Mesendoderm (in vitro differentiated cells): ENCODE data around the gene CRTAP.

Experiments used
- DNase-seq: peaks from one replicate; pipeline ENCODE4 v3.0.0; 2013
- H2AK5ac ChIP-seq: 2 replicates; pipeline ENCODE4 v1.6.1; 2013; ENCODE audit warnings: low read length, inconsistent platforms
- H2BK120ac ChIP-seq: 2 replicates; pipeline ENCODE4 v1.6.1; 2013; ENCODE audit warnings: low read depth, mild to moderate bottlenecking, low read length, moderate library complexity, mixed read lengths
- H2BK15ac ChIP-seq: replicated peaks from 2 replicates; pipeline ENCODE4 v1.6.1; 2013; ENCODE audit warnings: low read depth, mild to moderate bottlenecking, moderate library complexity
- H2BK5ac ChIP-seq: 2 replicates; pipeline ENCODE4 v1.6.1; 2013; ENCODE audit warnings: low read length, inconsistent platforms
- H3K18ac ChIP-seq: 2 replicates; pipeline ENCODE4 v1.6.1; 2013; ENCODE audit warnings: mild to moderate bottlenecking, low read length, mixed read lengths
- H3K23ac ChIP-seq: one replicate; pipeline ENCODE4 v1.6.1; 2013; ENCODE audit warnings: low read length
- H3K27ac ChIP-seq: 2 replicates; pipeline ENCODE4 v1.5.1; 2013; ENCODE audit warnings: low read depth, mild to moderate bottlenecking, inconsistent platforms, low read length, moderate library complexity
- H3K27me3 ChIP-seq: 2 replicates; pipeline ENCODE4 v1.6.1; 2013; ENCODE audit warnings: low read length, control low read depth, mild to moderate bottlenecking, inconsistent platforms; ENCODE audit not compliant: insufficient read depth, poor library complexity
- H3K36me3 ChIP-seq: 2 replicates; pipeline ENCODE4 v1.6.1; 2013; ENCODE audit warnings: low read length, inconsistent platforms; ENCODE audit not compliant: control insufficient read depth, insufficient read depth
- H3K4ac ChIP-seq: one replicate; pipeline ENCODE4 v1.6.1; 2013; ENCODE audit warnings: low read depth, mild to moderate bottlenecking, low read length, moderate library complexity
- H3K4me1 ChIP-seq: 2 replicates; pipeline ENCODE4 v1.6.1; 2013; ENCODE audit warnings: low read depth, low read length, inconsistent platforms; ENCODE audit not compliant: control insufficient read depth
- H3K4me2 ChIP-seq: 2 replicates; pipeline ENCODE4 v1.6.1; 2013; ENCODE audit warnings: low read length
- H3K4me3 ChIP-seq: 2 replicates; pipeline ENCODE4 v1.5.1; 2013; ENCODE audit warnings: mild to moderate bottlenecking, low read length
- H3K56ac ChIP-seq: one replicate; pipeline ENCODE4 v1.6.1; 2013; ENCODE audit warnings: low read length
- H3K79me1 ChIP-seq: 2 replicates; pipeline ENCODE4 v1.6.1; 2013; ENCODE audit warnings: low read length, inconsistent platforms
- H3K79me2 ChIP-seq: 2 replicates; pipeline ENCODE4 v1.6.1; 2013; ENCODE audit warnings: mild to moderate bottlenecking, low read length; ENCODE audit not compliant: control insufficient read depth, insufficient read depth
- H3K9ac ChIP-seq: 2 replicates; pipeline ENCODE4 v1.6.1; 2013; ENCODE audit warnings: low read length, inconsistent platforms
- H4K5ac ChIP-seq: one replicate; pipeline ENCODE4 v1.6.1; 2013; ENCODE audit warnings: low read length
- H4K8ac ChIP-seq: one replicate; pipeline ENCODE4 v1.6.1; 2013; ENCODE audit warnings: low read depth, mild to moderate bottlenecking, control low read depth, low read length, moderate library complexity
- WGBS: extraction: QIAGEN DNeasy Blood & Tissue Kit; methylation state at CpG from one replicate; pipeline ENCODE4 v1.1.7; 2013; ENCODE audit warnings: low lambda C conversion rate, missing lambda C conversion rate; ENCODE audit not compliant: insufficient coverage; ENCODE audit errors: extremely low coverage; 5-methylcytosine and 5-hydroxymethylcytosine counted together

CRTAP gene

DNA sequence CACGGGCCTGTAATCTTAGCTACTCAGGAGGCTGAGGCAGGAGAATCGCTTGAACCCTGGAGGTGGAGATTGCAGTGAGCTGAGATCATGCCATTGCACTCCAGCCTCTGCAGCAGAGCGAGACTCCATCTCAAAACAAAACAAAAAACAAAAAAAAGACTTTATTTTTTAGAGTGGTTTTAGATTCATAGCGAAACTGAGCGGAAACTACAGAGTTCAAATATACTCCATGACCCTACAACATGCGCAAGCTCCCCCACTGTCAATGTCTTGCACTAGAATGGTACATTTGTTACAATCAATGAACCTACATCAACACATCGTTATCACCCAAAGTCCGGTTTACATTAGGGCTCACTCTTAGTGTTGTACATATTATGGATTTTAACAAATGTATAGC, 2.2 kb upstream of the CRTAP start:
- Histone ChIP-seq H3K23ac (no peak overlapping the region), H3K36me3 (no peaks in the 10 kb centered on the region), H3K79me1 (no peaks in the 10 kb centered on the region), H3K9ac (no peak overlapping the region), H2AK5ac (no peak overlapping the region), H3K4me1 (peaks cover 2% of the 10 kb centered on the region), H4K5ac (no peak overlapping the region), H3K18ac (no peak overlapping the region), H2BK15ac (no peak overlapping the region), H4K8ac (no peak overlapping the region), H3K56ac (no peak overlapping the region), H3K27me3 (no peaks in the 10 kb centered on the region), H3K4me3 (no peak overlapping the region), H2BK120ac (no peak overlapping the region), H3K27ac (no peak overlapping the region), H3K4me2 (no peak overlapping the region), H3K4ac (no peak overlapping the region), H2BK5ac (no peak overlapping the region), H3K79me2 (no peaks in the 10 kb centered on the region)
- WGBS = no CpG with 5 or more reads among the region's 8 CpGs
- DNase-seq = no peak

DNA sequence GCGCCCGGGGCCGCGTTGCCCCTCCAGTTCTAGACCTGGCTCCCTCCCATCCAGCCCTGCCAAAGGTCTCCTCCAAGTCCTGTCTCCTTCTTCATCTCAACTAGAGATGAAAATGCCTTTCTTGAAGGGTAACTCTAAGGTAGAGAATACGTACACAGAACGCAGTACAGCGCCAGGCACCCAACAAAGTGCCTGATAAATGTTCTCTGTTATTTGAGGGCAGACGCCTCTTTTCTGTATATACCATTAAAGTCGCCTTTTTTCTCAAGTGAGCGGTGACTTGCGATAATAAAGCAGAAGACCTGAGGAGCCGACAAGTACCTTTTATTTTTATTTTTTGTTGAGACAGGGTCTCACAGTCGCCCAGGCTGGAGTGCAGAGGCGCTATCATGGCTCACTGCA, 809 bp downstream of the CRTAP start:
- Histone ChIP-seq H3K27ac (peak overlapping the region; percentile 34), H2BK5ac (no peak overlapping the region), H3K4me3 (no peak overlapping the region), H3K18ac (no peak overlapping the region), H3K79me1 (peaks cover 1% of the 10 kb centered on the region), H3K4me1 (peaks cover 2% of the 10 kb centered on the region), H4K8ac (no peak overlapping the region), H3K79me2 (no peaks in the 10 kb centered on the region), H2BK15ac (no peak overlapping the region), H3K4me2 (peak overlapping the region; percentile 8), H4K5ac (no peak overlapping the region), H3K36me3 (no peaks in the 10 kb centered on the region), H3K27me3 (no peaks in the 10 kb centered on the region), H3K9ac (no peak overlapping the region), H2BK120ac (no peak overlapping the region), H3K56ac (no peak overlapping the region), H3K4ac (no peak overlapping the region), H3K23ac (no peak overlapping the region), H2AK5ac (no peak overlapping the region)
- WGBS = no CpG with 5 or more reads among the region's 14 CpGs
- DNase-seq = no peak

DNA sequence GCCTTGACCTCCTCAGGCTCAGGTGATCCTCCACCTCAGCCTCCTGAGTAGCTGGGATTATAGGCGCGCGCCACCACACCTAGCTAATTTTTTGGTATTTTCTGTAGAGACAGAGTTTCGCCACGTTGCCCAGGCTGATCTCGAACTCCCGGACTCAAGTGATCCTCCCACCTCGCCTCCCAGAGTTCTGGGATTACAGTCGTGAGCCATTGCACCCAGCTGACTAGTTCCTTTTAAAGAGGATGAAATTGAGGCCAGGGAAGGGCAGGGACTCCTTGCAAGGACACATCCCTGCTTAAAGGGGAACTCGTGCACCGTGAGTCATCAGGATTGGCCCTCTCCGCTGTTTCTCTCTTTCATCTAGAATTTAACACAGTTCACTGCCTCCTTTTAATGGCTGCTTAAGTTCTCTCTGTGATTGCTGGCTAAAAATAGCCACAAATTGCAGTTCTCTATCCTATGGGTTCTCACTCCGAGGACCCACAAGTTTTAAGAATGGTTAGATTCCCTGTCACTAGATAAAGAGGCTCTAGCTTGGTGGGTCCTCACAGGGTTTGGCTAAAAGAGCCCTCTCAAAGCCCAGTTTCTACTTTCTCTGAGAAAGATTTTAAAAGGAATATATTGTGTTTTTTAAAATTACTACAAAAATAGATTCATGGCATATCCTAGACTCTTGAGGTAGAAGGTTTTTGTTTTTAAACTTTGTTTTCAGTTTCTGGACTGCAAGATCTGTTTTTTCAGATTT, 1.4 kb downstream of the CRTAP start:
- Histone ChIP-seq H2BK15ac (no peak overlapping the region), H4K5ac (no peak overlapping the region)
- DNase-seq = peak; percentile 51

GRCh38 chr3:33117461-33117860, 3.6 kb downstream of the CRTAP start:
- Histone ChIP-seq H3K56ac (no peak overlapping the region), H3K79me1 (peaks cover 2% of the 10 kb centered on the region), H2AK5ac (no peak overlapping the region), H3K23ac (no peak overlapping the region), H2BK15ac (no peak overlapping the region), H3K4me1 (peaks cover 2% of the 10 kb centered on the region), H3K79me2 (no peaks in the 10 kb centered on the region), H3K4me3 (no peak overlapping the region), H4K8ac (no peak overlapping the region), H3K18ac (no peak overlapping the region), H2BK5ac (no peak overlapping the region), H3K4me2 (no peak overlapping the region), H3K27me3 (no peaks in the 10 kb centered on the region), H3K36me3 (no peaks in the 10 kb centered on the region), H3K9ac (no peak overlapping the region), H4K5ac (no peak overlapping the region), H3K4ac (no peak overlapping the region), H2BK120ac (no peak overlapping the region), H3K27ac (no peak overlapping the region)
- no CpG with 5 or more reads among the region's 3 CpGs for WGBS
- no peak for DNase-seq

More for the DNA sequence above, 1.4 kb downstream of the CRTAP start:
- H3K4me1 ChIP-seq = peaks cover 2% of the 10 kb centered on the region
- H3K36me3 ChIP-seq = no peaks in the 10 kb centered on the region
- no peak overlapping the region for H2BK120ac ChIP-seq
- H3K4me3 ChIP-seq = no peak overlapping the region
- no CpG with 5 or more reads among the region's 13 CpGs for WGBS
- peaks cover 2% of the 10 kb centered on the region for H3K79me1 ChIP-seq
- peak overlapping the region; percentile 18 for H3K56ac ChIP-seq
- H3K27me3 ChIP-seq = no peaks in the 10 kb centered on the region
- H3K4me2 ChIP-seq = peak overlapping the region; percentile 25
- no peak overlapping the region for H2AK5ac ChIP-seq
- no peak overlapping the region for H4K8ac ChIP-seq
- H3K27ac ChIP-seq = peak overlapping the region; percentile 34
- H2BK5ac ChIP-seq = no peak overlapping the region
- H3K9ac ChIP-seq = peak overlapping the region; percentile 32
- H3K79me2 ChIP-seq = no peaks in the 10 kb centered on the region
- H3K23ac ChIP-seq = no peak overlapping the region
- H3K18ac ChIP-seq = no peak overlapping the region
- no peak overlapping the region for H3K4ac ChIP-seq

GRCh38 chr3:33119891-33120290, 6.1 kb downstream of the CRTAP start:
- Histone ChIP-seq H4K5ac (no peak overlapping the region), H3K36me3 (no peaks in the 10 kb centered on the region), H3K18ac (no peak overlapping the region), H3K9ac (no peak overlapping the region), H3K27ac (no peak overlapping the region), H3K4me1 (peaks cover 2% of the 10 kb centered on the region), H3K4ac (no peak overlapping the region), H2AK5ac (no peak overlapping the region), H3K79me1 (peaks cover 2% of the 10 kb centered on the region), H2BK120ac (no peak overlapping the region), H3K56ac (no peak overlapping the region), H3K27me3 (no peaks in the 10 kb centered on the region), H3K4me2 (no peak overlapping the region), H3K23ac (no peak overlapping the region), H4K8ac (no peak overlapping the region), H3K4me3 (no peak overlapping the region), H2BK15ac (no peak overlapping the region), H2BK5ac (no peak overlapping the region), H3K79me2 (no peaks in the 10 kb centered on the region)
- no peak for DNase-seq
- WGBS = no CpG with 5 or more reads among the region's 3 CpGs

- Histone ChIP-seq H3K23ac (no peak overlapping the region), H2BK15ac (no peak overlapping the region), H3K4me2 (no peak overlapping the region), H4K8ac (no peak overlapping the region), H3K4me1 (no peaks in the 10 kb centered on the region), H3K56ac (no peak overlapping the region), H3K9ac (no peak overlapping the region), H3K18ac (no peak overlapping the region), H2BK5ac (no peak overlapping the region), H2AK5ac (no peak overlapping the region), H3K79me2 (no peaks in the 10 kb centered on the region), H3K4ac (no peak overlapping the region), H2BK120ac (no peak overlapping the region), H3K4me3 (no peak overlapping the region), H3K27ac (no peak overlapping the region), H3K27me3 (no peaks in the 10 kb centered on the region), H3K79me1 (peaks cover 2% of the 10 kb centered on the region), H4K5ac (no peak overlapping the region), H3K36me3 (no peaks in the 10 kb centered on the region)
- no CpG with 5 or more reads among the region's 5 CpGs for WGBS
- DNase-seq = peak; percentile 48
These were observed 9.2 kb downstream of the CRTAP start for GRCh38 chr3:33122991-33123390.
